H1 (cell line): ENCODE measurements around the gene SLC35G6. TPM values are rescaled to one million over a fixed set of nuclear protein-coding genes. Genes with fewer than 3 reads are reported as not detected.

ENCODE experiments used
- CTCF ChIA-PET: fragments of 300-600 bp; sonication (Branson Sonifier 250); formaldehyde crosslinking; loops from one replicate; lab custom pipeline; 2021; ENCODE audit not compliant: partially characterized antibody; lab: Charles Lee
- POLR2A ChIA-PET: fragments of 300-600 bp; sonication (Branson Sonifier 250); formaldehyde crosslinking; loops from one replicate; lab custom pipeline; 2021; ENCODE audit warnings: inconsistent platforms; ENCODE audit not compliant: partially characterized antibody; lab: Charles Lee
- DNase-seq, 2 experiments: peaks; one replicate each; pipeline versions ENCODE4 v3.0.0 to v3.0.0-alpha.2; 2010 to 2022; ENCODE audit warnings: low spot score in 2 of 2, low read depth in 1 of 2, mixed read lengths in 1 of 2
- FAIRE-seq: peaks from 2 replicates; lab custom pipeline; 2011; peaks lifted over from hg19 to GRCh38; lab: Jason Lieb, UNC
- H2AFZ ChIP-seq: 2 replicates; pipeline ENCODE4 v1.8.1; 2012; ENCODE audit warnings: low read length, inconsistent platforms
- H2AK5ac ChIP-seq: 2 replicates; pipeline ENCODE4 v1.6.1; 2013; ENCODE audit warnings: low read depth, low read length
- H2BK120ac ChIP-seq: replicated peaks from 2 replicates; pipeline ENCODE3; 2013; ENCODE audit warnings: low read depth, low read length, inconsistent platforms
- H2BK12ac ChIP-seq: 2 replicates; pipeline ENCODE4 v1.6.1; 2013; ENCODE audit warnings: low read depth, low read length
- H2BK15ac ChIP-seq: 2 replicates; pipeline ENCODE4 v1.6.1; 2013; ENCODE audit warnings: low read length
- H2BK20ac ChIP-seq: 2 replicates; pipeline ENCODE4 v1.6.1; 2013; ENCODE audit warnings: low read length
- H2BK5ac ChIP-seq: 2 replicates; pipeline ENCODE4 v1.6.1; 2013; ENCODE audit warnings: low read depth, low read length
- H3K14ac ChIP-seq: 2 replicates; pipeline ENCODE4 v1.6.1; 2013; ENCODE audit warnings: inconsistent platforms; ENCODE audit not compliant: insufficient read length
- H3K18ac ChIP-seq: 2 replicates; pipeline ENCODE4 v1.6.1; 2013; ENCODE audit warnings: low read length; ENCODE audit errors: extremely low read depth
- H3K23ac ChIP-seq: 2 replicates; pipeline ENCODE4 v1.6.1; 2013; ENCODE audit warnings: inconsistent platforms; ENCODE audit not compliant: insufficient read length
- H3K23me2 ChIP-seq: 2 replicates; pipeline ENCODE4 v1.6.1; 2013; ENCODE audit warnings: low read depth, low read length
- H3K27ac ChIP-seq: 2 replicates; pipeline ENCODE4 v1.6.1; 2011; ENCODE audit warnings: low read depth, low read length, inconsistent platforms
- H3K27me3 ChIP-seq, 4 experiments: replicated peaks in 1 of 4; 1 replicate in 1 of 4; 2 replicates in 3 of 4; pipeline versions ENCODE4 v1.6.1 to v1.8.1; 2011 to 2013; ENCODE audit warnings: low read length in 3 of 4, mild to moderate bottlenecking in 3 of 4, inconsistent platforms in 2 of 4, mixed read lengths in 2 of 4, moderate library complexity in 1 of 4; ENCODE audit not compliant: control insufficient read depth in 3 of 4, insufficient read depth in 3 of 4; ENCODE audit errors: extremely low read depth in 1 of 4
- H3K36me3 ChIP-seq, 4 experiments: 2 replicates each; pipeline versions ENCODE4 v1.6.1 to v1.8.1; 2011 to 2013; ENCODE audit warnings: mild to moderate bottlenecking in 4 of 4, low read length in 3 of 4, moderate library complexity in 2 of 4, control low read depth in 1 of 4, inconsistent platforms in 1 of 4; ENCODE audit not compliant: insufficient read depth in 4 of 4, control insufficient read depth in 2 of 4
- H3K4ac ChIP-seq: replicated peaks from 2 replicates; pipeline ENCODE3; 2013; ENCODE audit warnings: low read length, low read depth, mixed read lengths, inconsistent platforms; ENCODE audit not compliant: insufficient read length
- H3K4me1 ChIP-seq, 4 experiments: replicated peaks in 1 of 4; 1 replicate in 1 of 4; 2 replicates in 3 of 4; pipeline versions ENCODE4 v1.6.1 to v1.8.1; 2011 to 2013; ENCODE audit warnings: low read length in 3 of 4, inconsistent platforms in 2 of 4, mixed read lengths in 1 of 4; ENCODE audit not compliant: insufficient read depth in 4 of 4, control insufficient read depth in 3 of 4
- H3K4me2 ChIP-seq, 2 experiments: 2 replicates each; pipeline versions ENCODE4 v1.6.1 to v1.8.1; 2011 to 2013; ENCODE audit warnings: low read depth in 2 of 2, low read length in 2 of 2, control low read depth in 1 of 2, inconsistent platforms in 1 of 2, mild to moderate bottlenecking in 1 of 2; ENCODE audit not compliant: insufficient read depth in 1 of 2
- H3K4me3 ChIP-seq, 4 experiments: fragments of 200-600, 300-600 bp in 1 of 4; sonication (generic), shearing (Covaris generic), sonication (Bioruptor Twin) in 1 of 4; 2 replicates each; pipeline versions ENCODE4 v1.5.1 to v1.8.1; 2011 to 2016; ENCODE audit warnings: low read length in 4 of 4, low read depth in 3 of 4, control low read depth in 2 of 4, inconsistent platforms in 2 of 4, mild to moderate bottlenecking in 2 of 4, mixed read lengths in 1 of 4, moderate library complexity in 1 of 4; ENCODE audit not compliant: insufficient read depth in 2 of 4; ENCODE audit errors: extremely low read depth in 1 of 4
- H3K56ac ChIP-seq: replicated peaks from 2 replicates; pipeline ENCODE3; 2013; ENCODE audit warnings: low read depth, mild to moderate bottlenecking, mixed read lengths, low read length, inconsistent platforms; ENCODE audit not compliant: insufficient read length
- H3K79me1 ChIP-seq: 2 replicates; pipeline ENCODE4 v1.6.1; 2013; ENCODE audit warnings: low read depth, low read length, control low read depth
- H3K79me2 ChIP-seq, 2 experiments: 2 replicates each; pipeline versions ENCODE4 v1.6.1 to v1.8.1; 2012 to 2013; ENCODE audit warnings: low read length in 2 of 2, mild to moderate bottlenecking in 2 of 2, inconsistent platforms in 1 of 2; ENCODE audit not compliant: insufficient read depth in 2 of 2, control insufficient read depth in 1 of 2
- H3K9ac ChIP-seq, 4 experiments: replicated peaks in 1 of 4; 1 replicate in 1 of 4; 2 replicates in 3 of 4; pipeline versions ENCODE4 v1.6.1 to v1.8.1; 2011 to 2013; ENCODE audit warnings: low read depth in 3 of 4, low read length in 3 of 4, control low read depth in 2 of 4, mild to moderate bottlenecking in 2 of 4, moderate library complexity in 2 of 4, inconsistent platforms in 1 of 4; ENCODE audit errors: extremely low read depth in 1 of 4
- H3K9me3 ChIP-seq, 2 experiments: 2 replicates each; pipeline versions ENCODE4 v1.6.1 to v1.8.1; 2012 to 2013; ENCODE audit warnings: mild to moderate bottlenecking in 2 of 2, moderate library complexity in 2 of 2, control low read depth in 1 of 2, inconsistent platforms in 1 of 2, low read depth in 1 of 2, low read length in 1 of 2, mixed read lengths in 1 of 2; ENCODE audit not compliant: insufficient read depth in 2 of 2
- H4K20me1 ChIP-seq, 2 experiments: replicated peaks in 1 of 2; 2 replicates each; pipeline versions ENCODE3 to v1.8.1; 2011 to 2013; ENCODE audit warnings: inconsistent platforms in 2 of 2, low read length in 2 of 2, mild to moderate bottlenecking in 1 of 2; ENCODE audit not compliant: insufficient read depth in 2 of 2, control insufficient read depth in 1 of 2
- H4K5ac ChIP-seq: 2 replicates; pipeline ENCODE4 v1.6.1; 2013; ENCODE audit warnings: low read length, low read depth, mixed read lengths, inconsistent platforms; ENCODE audit not compliant: insufficient read length
- H4K8ac ChIP-seq: 2 replicates; pipeline ENCODE4 v1.8.0; 2013; ENCODE audit warnings: mild to moderate bottlenecking, moderate library complexity, low read length, inconsistent platforms; ENCODE audit not compliant: insufficient read depth; ENCODE audit errors: extremely low read depth
- H4K91ac ChIP-seq: replicated peaks from 2 replicates; pipeline ENCODE3; 2013; ENCODE audit warnings: low read length, mixed read lengths, inconsistent platforms; ENCODE audit not compliant: insufficient read length
- BACH1 ChIP-seq: IDR thresholded peaks from 2 replicates; pipeline ENCODE4 v1.6.1; 2012; ENCODE audit warnings: low read length, improper control_type of control experiment
- BCL11A ChIP-seq, 2 experiments: IDR thresholded peaks; one replicate each; pipeline ENCODE4 v1.6.1; 2011; ENCODE audit warnings: low read depth in 2 of 2, low read length in 2 of 2, mild to moderate bottlenecking in 2 of 2
- FOSL1 ChIP-seq: IDR thresholded peaks from 2 replicates; pipeline ENCODE4 v1.6.1; 2011; ENCODE audit warnings: mild to moderate bottlenecking, low read depth, low read length, moderate library complexity; ENCODE audit not compliant: insufficient read depth
- NANOG ChIP-seq: IDR thresholded peaks from 2 replicates; pipeline ENCODE4 v1.6.1; 2011; ENCODE audit warnings: low read length, low read depth, mild to moderate bottlenecking, inconsistent platforms; ENCODE audit not compliant: insufficient read depth, poor library complexity, severe bottlenecking
- POLR2A ChIP-seq, 2 experiments: IDR thresholded peaks; 1 replicate in 1 of 2; 2 replicates in 1 of 2; pipeline ENCODE4 v1.6.1; 2011; ENCODE audit warnings: low read depth in 2 of 2, low read length in 2 of 2, mild to moderate bottlenecking in 2 of 2; ENCODE audit errors: control extremely low read depth in 1 of 2
- RBBP5 ChIP-seq: IDR thresholded peaks from 2 replicates; pipeline ENCODE4 v1.7.1; 2012; ENCODE audit warnings: low read depth, mild to moderate bottlenecking, inconsistent platforms, low read length, moderate library complexity, borderline replicate concordance
- RFX5 ChIP-seq: IDR thresholded peaks from 2 replicates; pipeline ENCODE4 v1.6.1; 2011; ENCODE audit warnings: low read depth, low read length, improper control_type of control experiment, borderline replicate concordance
- SAP30 ChIP-seq: fragments of 300-600 bp; sonication (generic); IDR thresholded peaks from 2 replicates; pipeline ENCODE4 v1.7.1; 2012; ENCODE audit warnings: low read length, moderate library complexity, mild to moderate bottlenecking, inconsistent platforms; ENCODE audit not compliant: insufficient read depth, insufficient replicate concordance
- SIN3A ChIP-seq, 2 experiments: IDR thresholded peaks in 1 of 2; conservative IDR thresholded peaks in 1 of 2; 2 replicates each; pipeline ENCODE4 v1.6.1; 2011 to 2012; ENCODE audit warnings: low read length in 2 of 2, improper control_type of control experiment in 1 of 2, low read depth in 1 of 2, mild to moderate bottlenecking in 1 of 2
- YY1 ChIP-seq: IDR thresholded peaks from 2 replicates; pipeline ENCODE4 v1.6.1; 2011; ENCODE audit warnings: low read depth, mild to moderate bottlenecking, low read length
- WGBS, 2 experiments: shearing (Covaris generic) in 1 of 2; methylation state at CpG; one replicate each; pipeline versions ENCODE4 v1.1.6 to v1.1.7; 2013 to 2015; ENCODE audit warnings: low lambda C conversion rate in 2 of 2, mixed read lengths in 2 of 2, inconsistent platforms in 1 of 2, low coverage in 1 of 2, missing lambda C conversion rate in 1 of 2; ENCODE audit not compliant: insufficient replicate concordance in 2 of 2, insufficient coverage in 1 of 2, insufficient read length in 1 of 2; ENCODE audit errors: extremely low coverage in 1 of 2, missing lambda C conversion rate in 1 of 2; 5-methylcytosine and 5-hydroxymethylcytosine counted together
- polyA plus RNA-seq, 7 experiments: library from polyadenylated mRNA; depleted of rRNA in 3 of 7; stranded (reverse) in 5 of 7; unstranded in 2 of 7; fragments of >200 nt in 5 of 7; fragments of 200-250 nt in 2 of 7; gene quantifications; 1 replicate in 5 of 7; 2 replicates in 1 of 7; 4 replicates in 1 of 7; pipeline versions ENCODE4 v1.2.1 to v1.2.3, GENCODE V29; 2011 to 2013; ENCODE audit warnings: missing spikeins in 2 of 7, mixed read lengths in 2 of 7
- total RNA-seq: library from RNA; stranded (reverse); fragmentation: NEBNext Ultra II Directional; extraction: Animal tissue kit (Norgen Biotek cat#: 25700); gene quantifications from 2 replicates; pipeline ENCODE4 v1.2.1, GENCODE V29; 2021
- TF ChIP-seq, protein P1 (sequence below), 3 experiments: IDR thresholded peaks; 1 replicate in 2 of 3; 2 replicates in 1 of 3; pipeline versions ENCODE4 v1.5.1 to v1.6.1; 2011; ENCODE audit warnings: low read length in 3 of 3, mild to moderate bottlenecking in 3 of 3, inconsistent platforms in 2 of 3, low read depth in 1 of 3, moderate library complexity in 1 of 3; ENCODE audit not compliant: insufficient read depth in 1 of 3; ENCODE audit errors: control extremely low read depth in 1 of 3

SLC35G6 gene
- total and polyA plus RNA-seq, 2 of the 8 experiments (the other 6 are each of a cell fraction or from before 2014, with no cell fraction given): 0.05 TPM; not detected in 1

DNA sequence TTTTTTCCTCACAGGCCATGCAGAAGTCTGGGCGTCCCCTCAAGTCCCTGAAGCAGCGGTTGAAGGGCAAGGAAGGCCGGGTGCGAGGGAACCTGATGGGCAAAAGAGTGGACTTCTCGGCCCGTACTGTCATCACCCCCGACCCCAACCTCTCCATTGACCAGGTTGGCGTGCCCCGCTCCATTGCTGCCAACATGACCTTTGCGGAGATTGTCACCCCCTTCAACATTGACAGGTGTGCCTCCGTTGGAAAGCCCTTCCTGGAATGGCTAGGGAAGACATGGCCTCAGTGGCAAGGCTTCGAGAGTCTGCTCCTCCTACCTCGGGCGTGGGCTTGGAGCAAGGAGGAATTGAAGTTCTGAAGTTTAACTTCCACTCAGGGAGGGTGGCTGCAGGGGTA is 16.4 kb downstream of the SLC35G6 start:
- POLR2A ChIA-PET: interaction anchor here (0.7 to 6.3 kb wide), 5 partner anchors 10 to 99 kb away, joined by 3 to 58 read pairs (median 3); partner anchors contain the start of genes POLR2A and SPEM1
- H3K36me3 ChIP-seq: peaks cover 52 to 73% (median 64%) of the 10 kb centered on the region in 4 experiments
- TF ChIP-seq FOSL1 (no peak), SIN3A (conservative IDR thresholded peaks at IDR 0.05 in 1 of 2, IDR thresholded peaks at IDR 0.05 in 1 of 2; ENCODE audit: low read depth in 1 of 2, low read length in 2 of 2) (no peak), SAP30 (no peak), POLR2A (IDR thresholded peaks at IDR 0.05; ENCODE audit: control extremely low read depth in 1 of 2, low read depth in 2 of 2, low read length in 2 of 2) (no peak), RBBP5 (no peak), YY1 (no peak), BACH1 (no peak), BCL11A (IDR thresholded peaks at IDR 0.05; ENCODE audit: low read depth in 2 of 2, low read length in 2 of 2) (no peak), RFX5 (no peak), NANOG (no peak)
- TF ChIP-seq, protein P1, sequence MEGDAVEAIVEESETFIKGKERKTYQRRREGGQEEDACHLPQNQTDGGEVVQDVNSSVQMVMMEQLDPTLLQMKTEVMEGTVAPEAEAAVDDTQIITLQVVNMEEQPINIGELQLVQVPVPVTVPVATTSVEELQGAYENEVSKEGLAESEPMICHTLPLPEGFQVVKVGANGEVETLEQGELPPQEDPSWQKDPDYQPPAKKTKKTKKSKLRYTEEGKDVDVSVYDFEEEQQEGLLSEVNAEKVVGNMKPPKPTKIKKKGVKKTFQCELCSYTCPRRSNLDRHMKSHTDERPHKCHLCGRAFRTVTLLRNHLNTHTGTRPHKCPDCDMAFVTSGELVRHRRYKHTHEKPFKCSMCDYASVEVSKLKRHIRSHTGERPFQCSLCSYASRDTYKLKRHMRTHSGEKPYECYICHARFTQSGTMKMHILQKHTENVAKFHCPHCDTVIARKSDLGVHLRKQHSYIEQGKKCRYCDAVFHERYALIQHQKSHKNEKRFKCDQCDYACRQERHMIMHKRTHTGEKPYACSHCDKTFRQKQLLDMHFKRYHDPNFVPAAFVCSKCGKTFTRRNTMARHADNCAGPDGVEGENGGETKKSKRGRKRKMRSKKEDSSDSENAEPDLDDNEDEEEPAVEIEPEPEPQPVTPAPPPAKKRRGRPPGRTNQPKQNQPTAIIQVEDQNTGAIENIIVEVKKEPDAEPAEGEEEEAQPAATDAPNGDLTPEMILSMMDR (IDR thresholded peaks at IDR 0.05; ENCODE audit: control extremely low read depth in 1 of 3, insufficient read depth in 1 of 3, low read depth in 1 of 3, low read length in 3 of 3): no peak

More for the DNA sequence above, 16.4 kb downstream of the SLC35G6 start:
- Histone ChIP-seq H3K4me1 (no peaks in the 10 kb centered on the region), H3K79me2 (peaks cover 8 to 32% of the 10 kb centered on the region in 2 experiments), H2AK5ac (no peak overlapping the region), H3K23ac (no peak overlapping the region), H3K18ac (no peak overlapping the region), H3K9ac (no peak overlapping the region), H3K23me2 (no peaks in the 10 kb centered on the region), H4K5ac (no peak overlapping the region), H4K8ac (no peak overlapping the region), H4K91ac (no peak overlapping the region), H3K79me1 (peaks cover 17% of the 10 kb centered on the region), H3K4ac (no peak overlapping the region), H3K4me2 (no peak overlapping the region), H3K27ac (no peak overlapping the region), H3K56ac (no peak overlapping the region), H3K9me3 (no peaks in the 10 kb centered on the region), H2BK20ac (no peak overlapping the region), H2BK12ac (no peak overlapping the region), H4K20me1 (peaks cover 21 to 31% of the 10 kb centered on the region in 2 experiments), H3K14ac (no peak overlapping the region), H2BK15ac (no peak overlapping the region), H2BK120ac (no peak overlapping the region), H3K4me3 (no peak overlapping the region), H2AFZ (no peak overlapping the region), H2BK5ac (no peak overlapping the region), H3K27me3 (no peaks in the 10 kb centered on the region)
- no peak for FAIRE-seq
- CTCF ChIA-PET: interaction anchor here (0.7 to 2.8 kb wide), 6 partner anchors 10 to 63 kb away, joined by 3 to 18 read pairs (median 5); no protein-coding TSS in a partner anchor
- 95% methylated on average over 14 of the region's 14 CpGs; no CpG with 5 or more reads in 1 of the 2 experiments for whole genome bisulfite sequencing, 2 experiments
- no peak for DNase-seq
